IMR-90 (cell line): ENCODE data around the gene ELF2. TPM values are rescaled to one million over a fixed set of nuclear protein-coding genes. Genes with fewer than 3 reads are reported as not detected.

Source experiments
- ATAC-seq: fragments of 200-7000 bp; cut with Tn5 transposase; 2 replicates; pipeline ENCODE4 v1.9.1; 2020; ENCODE audit warnings: low read depth, mild to moderate bottlenecking, moderate library complexity
- BruUV-seq: library from RNA; stranded (reverse); fragments of 400-500 nt; replicated peaks from 2 replicates; lab custom pipeline; 2021; lab: Mats Ljungman, UMichigan
- CTCF ChIA-PET: fragments of 300-600 bp; formaldehyde crosslinking; extraction: SDS; loops from one replicate; lab custom pipeline; 2021; ENCODE audit warnings: antibody characterized with exemption; lab: Yijun Ruan, JAX
- POLR2A ChIA-PET: fragments of 300-600 bp; sonication (Branson Sonifier 250); formaldehyde crosslinking; loops from one replicate; lab custom pipeline; 2022; ENCODE audit warnings: antibody characterized with exemption; ENCODE audit not compliant: unreplicated experiment; lab: Charles Lee
- DNase-seq: peaks from one replicate; pipeline ENCODE4 v3.0.0; 2013
- H2AFZ ChIP-seq: replicated peaks from 2 replicates; pipeline ENCODE3; 2013; ENCODE audit warnings: low read length, mild to moderate bottlenecking; ENCODE audit not compliant: poor library complexity
- H2AK5ac ChIP-seq: 2 replicates; pipeline ENCODE4 v1.6.1; 2013; ENCODE audit warnings: low read depth, low read length, inconsistent platforms
- H2AK9ac ChIP-seq: replicated peaks from 2 replicates; pipeline ENCODE3; 2013; ENCODE audit warnings: mild to moderate bottlenecking, low read depth, low read length, moderate library complexity; ENCODE audit not compliant: poor library complexity
- H2BK120ac ChIP-seq: 2 replicates; pipeline ENCODE4 v1.6.1; 2013; ENCODE audit warnings: low read depth, low read length, inconsistent platforms
- H2BK15ac ChIP-seq: 3 replicates; pipeline ENCODE4 v1.6.1; 2013; ENCODE audit warnings: low read depth, low read length, inconsistent platforms
- H2BK20ac ChIP-seq: 2 replicates; pipeline ENCODE4 v1.6.1; 2013; ENCODE audit warnings: low read depth, mild to moderate bottlenecking, inconsistent platforms, low read length, moderate library complexity
- H2BK5ac ChIP-seq: 2 replicates; pipeline ENCODE4 v1.6.1; 2013; ENCODE audit warnings: mild to moderate bottlenecking, low read depth, low read length, inconsistent platforms; ENCODE audit not compliant: poor library complexity, severe bottlenecking
- H3K14ac ChIP-seq: replicated peaks from 2 replicates; pipeline ENCODE4 v1.6.1; 2013; ENCODE audit warnings: low read depth, low read length, inconsistent platforms
- H3K18ac ChIP-seq: 2 replicates; pipeline ENCODE4 v1.6.1; 2013; ENCODE audit warnings: low read depth, low read length, control low read depth
- H3K23ac ChIP-seq: 2 replicates; pipeline ENCODE4 v1.6.1; 2013; ENCODE audit warnings: low read depth, low read length, inconsistent platforms
- H3K27ac ChIP-seq: 2 replicates; pipeline ENCODE4 v1.5.1; 2013; ENCODE audit warnings: mild to moderate bottlenecking, control low read depth, low read length; ENCODE audit not compliant: insufficient read depth
- H3K27me3 ChIP-seq: 2 replicates; pipeline ENCODE4 v1.6.1; 2013; ENCODE audit warnings: low read length; ENCODE audit not compliant: control insufficient read depth, insufficient read depth
- H3K36me3 ChIP-seq: 2 replicates; pipeline ENCODE4 v1.6.1; 2013; ENCODE audit warnings: low read length, mixed read lengths; ENCODE audit not compliant: control insufficient read depth, insufficient read depth
- H3K4ac ChIP-seq: 2 replicates; pipeline ENCODE4 v1.6.1; 2013; ENCODE audit warnings: low read depth, low read length, inconsistent platforms
- H3K4me1 ChIP-seq: 2 replicates; pipeline ENCODE4 v1.6.1; 2013; ENCODE audit warnings: low read length, mixed read lengths; ENCODE audit not compliant: control insufficient read depth, insufficient read depth
- H3K4me2 ChIP-seq: 2 replicates; pipeline ENCODE4 v1.6.1; 2013; ENCODE audit warnings: low read depth, mild to moderate bottlenecking, control low read depth, low read length, moderate library complexity
- H3K4me3 ChIP-seq: 2 replicates; pipeline ENCODE4 v1.5.1; 2013; ENCODE audit warnings: low read depth, mild to moderate bottlenecking, control low read depth, low read length, moderate library complexity; ENCODE audit not compliant: insufficient read depth
- H3K56ac ChIP-seq: 2 replicates; pipeline ENCODE4 v1.6.1; 2013; ENCODE audit warnings: low read length, inconsistent platforms; ENCODE audit not compliant: insufficient read depth; ENCODE audit errors: extremely low read depth
- H3K79me1 ChIP-seq, 2 experiments: 2 replicates each; pipeline ENCODE4 v1.6.1; 2013; ENCODE audit warnings: low read length in 2 of 2, inconsistent platforms in 1 of 2, low read depth in 1 of 2
- H3K9ac ChIP-seq: 2 replicates; pipeline ENCODE4 v1.6.1; 2013; ENCODE audit warnings: low read depth, low read length, control low read depth
- H3K9me1 ChIP-seq: 2 replicates; pipeline ENCODE4 v1.6.1; 2013; ENCODE audit warnings: low read length, inconsistent platforms; ENCODE audit not compliant: insufficient read depth
- H3K9me3 ChIP-seq: 2 replicates; pipeline ENCODE4 v1.6.1; 2013; ENCODE audit warnings: low read length; ENCODE audit not compliant: control insufficient read depth, insufficient read depth
- H4K20me1 ChIP-seq: 2 replicates; pipeline ENCODE4 v1.6.1; 2013; ENCODE audit warnings: low read length, inconsistent platforms; ENCODE audit not compliant: insufficient read depth
- H4K5ac ChIP-seq: 2 replicates; pipeline ENCODE4 v1.6.1; 2013; ENCODE audit warnings: mild to moderate bottlenecking, low read depth, low read length, control low read depth
- H4K8ac ChIP-seq, 2 experiments: 2 replicates each; pipeline ENCODE4 v1.6.1; 2013; ENCODE audit warnings: low read depth in 2 of 2, low read length in 2 of 2, control low read depth in 1 of 2, inconsistent platforms in 1 of 2
- H4K91ac ChIP-seq: 2 replicates; pipeline ENCODE4 v1.6.1; 2013; ENCODE audit warnings: low read depth, low read length, inconsistent platforms; ENCODE audit not compliant: insufficient read depth
- CEBPB ChIP-seq: IDR thresholded peaks from 2 replicates; pipeline ENCODE4 v1.6.1; 2012; ENCODE audit warnings: low read depth, low read length, improper control_type of control experiment
- CHD1 ChIP-seq: IDR thresholded peaks from 2 replicates; pipeline ENCODE4 v1.6.1; 2012; ENCODE audit warnings: low read depth, low read length, improper control_type of control experiment
- FOS ChIP-seq: fragments of 150-350 bp; IDR thresholded peaks from 2 replicates; pipeline ENCODE4 v1.6.1; 2016; ENCODE audit warnings: low read depth, low read length
- MAFK ChIP-seq: IDR thresholded peaks from 2 replicates; pipeline ENCODE4 v1.6.1; 2012; ENCODE audit warnings: low read depth, low read length, improper control_type of control experiment
- MAZ ChIP-seq: IDR thresholded peaks from 2 replicates; pipeline ENCODE4 v1.6.1; 2012; ENCODE audit warnings: low read depth, mild to moderate bottlenecking, low read length, improper control_type of control experiment, moderate library complexity, borderline replicate concordance
- MXI1 ChIP-seq: IDR thresholded peaks from 2 replicates; pipeline ENCODE4 v1.6.1; 2012; ENCODE audit warnings: low read depth, mild to moderate bottlenecking, low read length, moderate library complexity, borderline replicate concordance
- NFE2L2 ChIP-seq: fragments of 150-350 bp; IDR thresholded peaks from 2 replicates; pipeline ENCODE4 v1.6.1; 2016; ENCODE audit warnings: low read depth, mild to moderate bottlenecking, low read length
- POLR2A ChIP-seq: IDR thresholded peaks from 2 replicates; pipeline ENCODE4 v1.6.1; 2012; ENCODE audit warnings: mild to moderate bottlenecking, low read depth, low read length
- RAD21 ChIP-seq: IDR thresholded peaks from 2 replicates; pipeline ENCODE4 v1.6.1; 2012; ENCODE audit warnings: low read length, improper control_type of control experiment
- RCOR1 ChIP-seq: IDR thresholded peaks from 2 replicates; pipeline ENCODE4 v1.6.1; 2012; ENCODE audit warnings: mild to moderate bottlenecking, low read length, improper control_type of control experiment; ENCODE audit not compliant: insufficient replicate concordance
- RFX5 ChIP-seq: IDR thresholded peaks from 2 replicates; pipeline ENCODE4 v1.8.0; 2012; ENCODE audit warnings: low read depth, mild to moderate bottlenecking, low read length, moderate library complexity
- WGBS, 2 experiments: methylation state at CpG; one replicate each; pipeline versions ENCODE4 v1.1.5 to v1.1.7; 2013; ENCODE audit warnings: missing lambda C conversion rate in 2 of 2; ENCODE audit not compliant: insufficient read length in 1 of 2; ENCODE audit errors: extremely low coverage in 2 of 2; 5-methylcytosine and 5-hydroxymethylcytosine counted together
- dilution Hi-C: fragments of 300-500 bp; cut with HindIII; formaldehyde crosslinking; loops from one replicate; pipeline ENCODE4 v1.14.3; 2018; ENCODE audit warnings: low sequenced_read_pairs; ENCODE audit not compliant: unreplicated experiment
- in situ Hi-C: fragments of 300-500 bp; cut with MboI; formaldehyde crosslinking; loops from 3 replicates; pipeline ENCODE4 v1.14.3; 2019; ENCODE audit warnings: low sequenced_read_pairs, inconsistent platforms, mixed read lengths
- intact Hi-C: fragments of 100-400 bp; cut with micrococcal nuclease; formaldehyde crosslinking; loops from 2 replicates; pipeline ENCODE4 v1.10.0; 2022
- polyA plus RNA-seq, 3 experiments: library from polyadenylated mRNA; depleted of rRNA; stranded (reverse); fragments of >200 nt; gene quantifications; 2 replicates each; pipeline ENCODE4 v1.2.3, GENCODE V29; 2012; ENCODE audit warnings: low replicate concordance in 1 of 3
- total RNA-seq: library from RNA; depleted of rRNA; stranded (reverse); fragments of >200 nt; gene quantifications from 2 replicates; pipeline ENCODE4 v1.2.3, GENCODE V29; 2012
- TF ChIP-seq, protein P1 (sequence below): fragments of 150-350 bp; IDR thresholded peaks from 2 replicates; pipeline ENCODE4 v1.6.1; 2016; ENCODE audit warnings: low read depth, mild to moderate bottlenecking, low read length, moderate library complexity, borderline replicate concordance
- TF ChIP-seq, protein P2 (sequence below): fragments of 150-350 bp; IDR thresholded peaks from 2 replicates; pipeline ENCODE4 v1.6.1; 2017; ENCODE audit warnings: mild to moderate bottlenecking, antibody characterized with exemption, low read length, low read depth

ELF2 gene
- total and polyA plus RNA-seq, 2 of the 4 experiments (the other 2 are of a cell fraction): 14.5 to 42.3 TPM

DNA sequence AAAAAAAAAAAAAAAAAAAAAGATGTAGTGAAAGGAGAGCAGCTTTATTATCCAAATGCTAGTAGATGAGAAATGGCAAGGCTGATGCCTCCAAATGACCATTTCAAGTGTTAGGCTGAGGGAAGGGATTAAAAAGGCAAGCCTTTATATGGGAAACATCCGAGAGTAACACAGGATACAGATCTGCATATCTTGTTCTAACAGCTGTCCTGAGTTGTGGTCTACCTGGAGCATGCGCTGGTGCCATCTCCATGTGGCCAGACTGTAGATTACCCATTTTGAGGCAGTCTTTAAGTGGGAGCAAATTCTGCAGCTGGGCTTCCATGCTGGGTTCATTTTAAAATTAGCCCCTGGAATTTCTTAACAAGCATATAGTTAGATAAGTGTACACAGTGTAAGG, 26.0 kb upstream of the ELF2 start:
- WGBS, 2 experiments: 60% methylated on average over 1 of the region's 2 CpGs; no CpG with 5 or more reads in 1 of the 2 experiments
- no peaks in the 10 kb centered on the region for H4K20me1 ChIP-seq
- H3K27ac ChIP-seq: no peak overlapping the region
- H2BK5ac ChIP-seq: no peak overlapping the region
- no peak overlapping the region for H4K91ac ChIP-seq
- H3K4ac ChIP-seq: no peak overlapping the region
- no peak overlapping the region for H4K8ac ChIP-seq
- H2AK5ac ChIP-seq: no peak overlapping the region
- no peak overlapping the region for H2AK9ac ChIP-seq
- H2BK120ac ChIP-seq: no peak overlapping the region
- DNase-seq: no peak
- H3K4me3 ChIP-seq: no peak overlapping the region
- no peaks in the 10 kb centered on the region for H3K27me3 ChIP-seq
- no peak overlapping the region for H2AFZ ChIP-seq
- H3K4me2 ChIP-seq: no peak overlapping the region
- H3K18ac ChIP-seq: no peak overlapping the region
- H3K9me3 ChIP-seq: no peaks in the 10 kb centered on the region
- ChIA-PET POLR2A (no interaction called here), CTCF (no interaction called here)
- H3K79me1 ChIP-seq: no peaks in the 10 kb centered on the region
- H2BK20ac ChIP-seq: no peak overlapping the region
- H3K36me3 ChIP-seq: no peaks in the 10 kb centered on the region
- intact Hi-C loops (loop anchor here (10.0 kb wide), 1 partner anchor 362 kb away; no protein-coding TSS in a partner anchor), in situ Hi-C loops (no loop called here), dilution Hi-C loops (no loop called here)
- H3K9me1 ChIP-seq: no peaks in the 10 kb centered on the region
- H3K14ac ChIP-seq: no peak overlapping the region
- no peak overlapping the region for H3K9ac ChIP-seq
- H3K23ac ChIP-seq: no peak overlapping the region
- no peak overlapping the region for H3K56ac ChIP-seq
- no TSS peak for BruUV-seq
- no peak overlapping the region for H2BK15ac ChIP-seq
- TF ChIP-seq POLR2A (no peak), MAFK (no peak), RAD21 (no peak), MAZ (no peak), NFE2L2 (no peak), FOS (no peak), RFX5 (no peak), RCOR1 (no peak), CHD1 (no peak), CEBPB (no peak), MXI1 (no peak)
- TF ChIP-seq, protein P1, sequence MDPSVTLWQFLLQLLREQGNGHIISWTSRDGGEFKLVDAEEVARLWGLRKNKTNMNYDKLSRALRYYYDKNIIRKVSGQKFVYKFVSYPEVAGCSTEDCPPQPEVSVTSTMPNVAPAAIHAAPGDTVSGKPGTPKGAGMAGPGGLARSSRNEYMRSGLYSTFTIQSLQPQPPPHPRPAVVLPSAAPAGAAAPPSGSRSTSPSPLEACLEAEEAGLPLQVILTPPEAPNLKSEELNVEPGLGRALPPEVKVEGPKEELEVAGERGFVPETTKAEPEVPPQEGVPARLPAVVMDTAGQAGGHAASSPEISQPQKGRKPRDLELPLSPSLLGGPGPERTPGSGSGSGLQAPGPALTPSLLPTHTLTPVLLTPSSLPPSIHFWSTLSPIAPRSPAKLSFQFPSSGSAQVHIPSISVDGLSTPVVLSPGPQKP: no peak
- TF ChIP-seq, protein P2, sequence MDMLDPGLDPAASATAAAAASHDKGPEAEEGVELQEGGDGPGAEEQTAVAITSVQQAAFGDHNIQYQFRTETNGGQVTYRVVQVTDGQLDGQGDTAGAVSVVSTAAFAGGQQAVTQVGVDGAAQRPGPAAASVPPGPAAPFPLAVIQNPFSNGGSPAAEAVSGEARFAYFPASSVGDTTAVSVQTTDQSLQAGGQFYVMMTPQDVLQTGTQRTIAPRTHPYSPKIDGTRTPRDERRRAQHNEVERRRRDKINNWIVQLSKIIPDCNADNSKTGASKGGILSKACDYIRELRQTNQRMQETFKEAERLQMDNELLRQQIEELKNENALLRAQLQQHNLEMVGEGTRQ: no peak
- 0 out of 2 replicates have a peak, but pooled peaks cover 2% of the 10 kb centered on the region for H3K4me1 ChIP-seq
- H4K5ac ChIP-seq: no peak overlapping the region
- no peak for ATAC-seq
